H1 (cell line): ENCODE results near the gene SBNO1.

Source experiments
- GABPA ChIP-seq: IDR thresholded peaks from 2 replicates; pipeline ENCODE4 v1.6.1; 2011; ENCODE audit warnings: mild to moderate bottlenecking, low read length, moderate library complexity, borderline replicate concordance; ENCODE audit not compliant: insufficient read depth
- JUN ChIP-seq: IDR thresholded peaks from 2 replicates; pipeline ENCODE4 v1.6.1; 2011; ENCODE audit warnings: low read depth, mild to moderate bottlenecking, improper control_type of control experiment, low read length
- PHF8 ChIP-seq: fragments of 200-600 bp; sonication (generic); conservative IDR thresholded peaks from 2 replicates; pipeline ENCODE4 v1.7.1; 2012; ENCODE audit warnings: low read depth, mild to moderate bottlenecking, inconsistent platforms, low read length, moderate library complexity

- TF ChIP-seq JUN: no peak
- no peak for TF ChIP-seq GABPA
- no peak for TF ChIP-seq PHF8
These were observed 2.9 kb upstream of the SBNO1 start for GRCh38 chr12:123367511-123367910.
